Endothelial cell of umbilical vein (primary cell): ENCODE measurements around the gene ITSN1.

Source experiments
- CTCF ChIP-seq, 2 donors: IDR thresholded peaks; 1 replicate in 1 of 2; 2 replicates in 1 of 2; pipeline ENCODE4 v1.5.1; 2011; ENCODE audit warnings: low read length in 2 of 2, mild to moderate bottlenecking in 2 of 2, moderate library complexity in 2 of 2, control low read depth in 1 of 2, inconsistent platforms in 1 of 2, low read depth in 1 of 2; ENCODE audit not compliant: insufficient read depth in 1 of 2; ENCODE audit errors: extremely low read depth in 1 of 2
- EZH2 ChIP-seq: IDR thresholded peaks from 2 replicates; pipeline ENCODE4 v1.6.1; 2012; ENCODE audit warnings: borderline replicate concordance, low read depth, mild to moderate bottlenecking, moderate library complexity, low read length, inconsistent platforms; ENCODE audit not compliant: severe bottlenecking
- MAX ChIP-seq: IDR thresholded peaks from 2 replicates; pipeline ENCODE4 v1.6.1; 2011; ENCODE audit not compliant: insufficient read depth, insufficient read length
- POLR2AphosphoS5 ChIP-seq: IDR thresholded peaks from 2 replicates; pipeline ENCODE4 v1.6.1; 2012; ENCODE audit warnings: low read depth, mild to moderate bottlenecking, control low read depth, low read length, moderate library complexity; ENCODE audit not compliant: insufficient read depth

GRCh38 chr21:33897098-33897497 is 254.8 kb downstream of the ITSN1 start:
- TF ChIP-seq POLR2AphosphoS5 = no peak
- no peak for TF ChIP-seq EZH2
- no peak for TF ChIP-seq CTCF (IDR thresholded peaks at IDR 0.05; ENCODE audit: extremely low read depth in 1 of 2, insufficient read depth in 1 of 2, low read depth in 1 of 2, low read length in 2 of 2)
- TF ChIP-seq MAX = no peak
